HG03354 (cell line): ENCODE results near the gene FGFBP3.
"Not testable (repeated sequence)": the region's sequence is repeated elsewhere in the genome, so short reads cannot be mapped to it uniquely, and the experiment has no call there.

Source experiments
- ATAC-seq: cut with Tn5 transposase; IDR thresholded peaks from one replicate; pipeline ENCODE4 v1.9.1; 2021; ENCODE audit warnings: mild to moderate bottlenecking; ENCODE audit not compliant: unreplicated experiment, poor library complexity, severe bottlenecking

Gene FGFBP3

DNA sequence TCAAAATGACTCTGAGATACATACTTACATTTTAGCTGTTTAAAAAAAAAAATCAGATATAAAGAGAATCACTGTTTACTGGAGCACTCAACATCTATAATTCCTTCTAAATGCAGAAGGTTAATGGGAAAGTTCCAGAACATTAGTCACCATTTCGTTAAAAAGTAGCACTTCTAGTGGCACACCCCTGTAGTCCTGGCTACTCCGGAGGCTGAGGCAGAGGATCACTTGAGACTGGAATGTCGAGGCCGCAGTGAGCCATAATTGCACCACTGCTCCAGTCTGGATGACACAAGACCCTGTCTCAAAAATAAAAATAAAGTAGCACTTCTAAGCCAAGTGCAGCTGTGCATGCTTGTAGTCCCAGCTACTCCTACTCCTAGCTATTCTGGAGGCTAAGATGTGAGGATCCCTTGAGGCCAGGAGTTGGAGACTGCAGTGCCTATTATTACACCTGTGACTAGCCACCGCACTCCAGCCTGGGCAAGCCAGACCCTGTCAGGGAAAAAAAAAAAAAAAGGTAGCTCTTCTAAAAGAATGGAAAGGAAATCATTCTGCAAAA is 2.2 kb downstream of the FGFBP3 start:
- no peak for ATAC-seq

DNA sequence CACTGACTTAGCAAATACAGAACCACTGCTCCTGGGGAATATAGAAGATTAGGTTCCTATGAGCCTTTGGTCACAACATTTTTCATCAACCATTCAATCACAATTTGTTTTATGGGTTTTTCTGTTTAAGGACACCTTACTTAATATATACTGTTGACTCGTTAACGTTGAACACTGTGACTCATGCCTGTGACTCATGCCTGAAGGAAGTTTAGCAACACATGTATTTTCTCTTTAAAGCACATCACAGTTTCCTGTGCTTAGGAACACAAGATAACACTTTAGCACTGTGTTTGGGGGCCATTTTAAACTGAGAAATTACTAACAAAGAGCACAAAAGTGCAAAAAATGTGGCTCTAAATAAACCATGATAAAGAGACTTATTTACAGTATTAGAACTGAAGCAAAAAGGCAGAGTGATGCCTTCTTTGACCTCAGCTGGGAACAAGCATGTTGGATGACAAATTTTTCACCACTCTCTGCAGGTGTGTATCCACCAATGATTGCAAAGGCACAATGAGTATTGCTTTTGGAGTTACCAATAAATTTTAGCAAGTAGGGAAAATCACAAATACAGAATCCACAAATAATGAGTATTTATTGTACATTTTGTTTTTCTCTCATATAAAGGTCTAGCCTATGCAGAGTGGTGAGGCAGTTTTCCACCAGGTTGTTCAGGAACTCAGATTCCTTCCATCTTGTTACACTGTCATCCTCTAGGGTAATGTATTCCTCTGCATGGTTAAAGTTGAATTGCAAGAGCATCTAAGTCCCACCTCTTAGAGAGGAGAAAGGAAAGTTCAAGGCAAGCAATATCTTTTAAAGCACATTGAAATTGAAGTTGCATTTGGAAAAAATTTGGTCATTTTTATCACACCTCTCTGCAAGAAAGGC is 7.3 kb downstream of the FGFBP3 start:
- no peak for ATAC-seq

DNA sequence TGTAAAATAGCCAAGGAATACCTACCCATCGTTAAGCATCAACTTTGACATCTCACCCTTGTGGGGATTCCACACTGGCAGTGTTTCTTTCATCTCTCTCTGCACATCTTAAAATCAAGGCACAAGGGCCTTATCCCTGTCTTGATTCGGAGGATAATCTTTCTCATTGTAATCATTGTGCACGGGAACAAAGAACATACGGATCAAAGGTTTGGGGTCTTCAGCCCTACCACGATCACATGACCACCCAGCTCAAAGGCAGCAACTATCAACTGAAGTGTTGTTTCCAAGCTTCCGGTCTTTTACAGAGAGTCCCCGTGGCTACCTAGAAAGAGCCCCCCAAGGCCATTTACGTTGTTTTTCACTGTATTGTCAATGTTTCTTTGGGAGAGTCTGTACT is 11.9 kb downstream of the FGFBP3 start:
- ATAC-seq = no peak

DNA sequence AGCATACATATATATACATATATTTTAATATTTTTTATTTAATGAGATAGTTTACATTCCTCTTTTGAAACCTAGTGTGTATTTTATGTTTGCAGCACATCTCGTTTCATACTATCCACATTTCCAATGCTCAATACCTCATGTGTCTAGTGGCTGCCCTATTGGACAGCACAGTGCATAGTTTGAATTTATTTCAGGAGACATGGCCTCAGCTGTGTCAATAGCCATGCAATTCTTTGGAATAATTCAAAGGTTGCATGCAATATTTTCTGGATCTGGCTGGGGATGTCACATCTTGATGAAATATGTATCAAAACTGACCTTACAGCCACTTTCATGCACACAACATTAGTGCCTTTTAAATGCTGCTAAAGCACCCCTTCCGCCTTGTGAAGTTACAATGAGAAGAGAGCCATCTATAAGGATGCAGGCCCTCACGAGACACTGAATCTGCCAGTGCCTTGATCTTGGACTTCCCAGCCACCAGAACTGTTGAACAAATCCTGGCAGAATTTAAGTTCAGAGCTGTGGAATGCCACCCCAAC is 13.0 kb downstream of the FGFBP3 start:
- no peak for ATAC-seq

DNA sequence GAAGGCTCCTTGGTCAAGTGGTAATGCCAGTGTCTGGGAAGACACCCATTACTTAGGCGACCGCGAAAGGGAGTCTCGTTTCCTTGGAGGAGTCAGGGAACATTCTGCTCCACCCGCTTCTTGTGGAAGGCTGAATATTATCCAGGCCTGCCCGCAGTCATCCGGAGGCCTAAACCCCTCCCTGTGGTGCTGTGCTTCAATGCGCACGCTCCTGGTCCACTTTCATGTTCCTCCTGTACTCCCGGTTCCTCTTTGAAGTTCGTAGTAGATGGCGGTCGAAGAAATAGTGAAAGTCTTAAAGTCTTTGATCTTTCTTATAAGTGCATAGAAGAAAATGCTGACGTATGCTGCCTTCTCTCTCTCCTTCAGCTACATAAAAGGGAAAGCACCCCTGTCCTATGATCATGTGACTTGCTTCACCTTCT is 15.0 kb downstream of the FGFBP3 start:
- ATAC-seq = not testable (repeated sequence)

DNA sequence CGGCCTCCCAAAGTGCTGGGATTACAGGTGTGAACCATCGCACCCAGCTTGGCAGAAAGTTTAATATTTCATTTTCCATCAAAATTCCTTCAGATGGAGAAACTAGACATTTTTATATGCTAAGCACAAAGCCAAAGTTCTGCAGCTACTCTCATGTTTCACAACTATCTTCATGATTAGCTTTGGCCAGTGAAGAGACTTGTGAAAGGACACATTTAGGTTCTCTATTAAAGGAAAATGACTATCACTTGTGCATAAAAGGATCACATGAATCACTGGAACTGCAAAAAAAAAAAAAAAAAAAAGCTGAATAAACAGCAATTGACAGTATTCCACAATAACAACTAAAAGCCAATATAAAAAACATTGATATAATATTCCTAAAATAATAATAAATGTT is 16.2 kb downstream of the FGFBP3 start:
- no peak for ATAC-seq

DNA sequence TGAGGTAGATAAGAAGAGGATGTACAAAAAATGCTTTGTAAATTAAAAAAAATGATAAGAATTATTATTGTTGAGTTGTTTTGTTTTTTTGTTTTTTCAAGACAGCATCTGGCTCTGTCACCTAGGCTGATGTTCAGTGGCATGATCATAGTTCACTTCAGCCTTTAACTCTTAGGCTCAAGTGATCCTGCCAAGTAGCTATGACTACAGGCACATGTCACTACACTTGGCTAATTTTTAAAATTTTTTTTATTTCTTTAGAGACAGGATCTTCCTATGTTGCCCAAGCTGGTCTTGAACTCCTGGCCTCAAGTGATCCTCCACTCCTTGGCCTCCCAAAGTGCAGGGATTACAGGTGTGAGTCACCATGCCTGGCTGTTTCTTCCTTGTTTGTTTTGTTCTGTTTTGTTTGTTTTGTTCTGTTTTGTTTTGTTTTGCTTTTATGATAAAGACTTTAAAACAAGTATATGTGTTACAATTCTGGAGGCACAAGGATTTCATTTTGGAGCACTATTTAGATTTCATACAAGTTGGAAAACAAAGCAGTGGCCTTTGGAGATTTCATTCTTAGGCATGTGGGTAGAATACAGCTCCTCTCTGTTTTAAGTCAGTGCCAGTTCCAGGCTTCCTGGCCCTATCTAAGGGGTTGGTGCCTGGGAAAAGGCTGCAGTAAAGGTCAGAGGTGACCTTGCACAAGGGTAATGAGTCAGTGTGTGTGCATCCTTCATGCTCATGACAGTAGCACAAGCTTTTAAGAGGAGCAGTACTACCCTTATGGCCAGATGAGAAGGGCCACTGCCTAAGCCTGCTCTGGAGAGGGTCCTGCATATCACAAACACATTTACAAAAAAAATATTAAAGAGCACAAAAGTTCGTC is 17.9 kb downstream of the FGFBP3 start:
- ATAC-seq = no peak

DNA sequence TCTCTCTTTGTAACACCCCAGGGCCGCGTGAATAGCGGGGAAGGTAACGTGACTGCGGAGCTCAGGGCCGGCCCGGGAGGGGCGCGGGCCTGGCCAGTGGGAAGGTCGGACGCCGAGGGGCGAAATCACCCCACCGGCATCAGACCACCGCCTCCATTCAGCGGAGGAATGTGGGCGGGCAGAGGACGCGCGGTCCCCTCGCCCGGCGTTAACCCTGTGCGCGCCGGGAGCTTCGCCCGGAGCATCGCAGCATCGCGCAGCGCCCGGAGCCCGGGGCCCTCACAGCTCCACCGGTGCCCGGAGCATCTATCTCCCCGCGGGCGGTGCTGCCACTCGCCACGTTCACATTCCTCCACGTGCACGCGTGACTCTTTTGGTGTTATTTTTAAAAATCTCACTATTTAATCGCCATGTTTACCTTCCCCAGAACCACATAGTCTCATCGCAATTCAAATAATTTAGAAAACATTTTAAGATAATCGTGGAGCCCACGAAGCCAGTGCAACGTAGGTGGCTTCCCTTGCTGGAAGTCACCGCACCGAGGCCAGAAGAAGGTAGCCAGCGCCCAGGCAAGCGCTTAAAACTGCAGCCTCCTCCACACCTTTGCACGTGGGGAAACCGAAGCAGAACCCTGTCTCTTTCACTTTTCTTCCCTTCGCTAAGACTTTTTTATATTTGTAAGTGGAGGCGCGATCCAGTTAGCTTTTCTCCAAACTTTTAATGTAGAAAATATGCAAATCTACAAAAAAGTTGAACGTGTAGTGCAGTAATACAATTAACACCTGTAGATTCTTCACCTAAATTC is 21.8 kb downstream of the FGFBP3 start:
- ATAC-seq = peak; percentile 49

DNA sequence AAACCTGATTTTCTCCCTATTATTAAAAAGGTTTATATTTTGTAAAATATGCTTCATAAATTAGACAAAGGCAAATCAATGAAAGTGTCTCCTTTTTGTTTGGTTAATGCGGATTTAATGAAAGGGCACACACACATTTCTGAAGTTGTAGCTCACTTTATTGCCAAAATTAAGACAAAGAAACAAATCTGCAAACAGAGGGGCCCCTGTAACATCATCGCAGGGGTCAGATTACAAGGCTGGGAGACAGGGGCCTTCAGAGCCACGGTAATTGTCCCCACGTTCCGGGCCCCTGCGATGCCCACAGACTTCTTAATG is 22.4 kb downstream of the FGFBP3 start:
- no peak for ATAC-seq

DNA sequence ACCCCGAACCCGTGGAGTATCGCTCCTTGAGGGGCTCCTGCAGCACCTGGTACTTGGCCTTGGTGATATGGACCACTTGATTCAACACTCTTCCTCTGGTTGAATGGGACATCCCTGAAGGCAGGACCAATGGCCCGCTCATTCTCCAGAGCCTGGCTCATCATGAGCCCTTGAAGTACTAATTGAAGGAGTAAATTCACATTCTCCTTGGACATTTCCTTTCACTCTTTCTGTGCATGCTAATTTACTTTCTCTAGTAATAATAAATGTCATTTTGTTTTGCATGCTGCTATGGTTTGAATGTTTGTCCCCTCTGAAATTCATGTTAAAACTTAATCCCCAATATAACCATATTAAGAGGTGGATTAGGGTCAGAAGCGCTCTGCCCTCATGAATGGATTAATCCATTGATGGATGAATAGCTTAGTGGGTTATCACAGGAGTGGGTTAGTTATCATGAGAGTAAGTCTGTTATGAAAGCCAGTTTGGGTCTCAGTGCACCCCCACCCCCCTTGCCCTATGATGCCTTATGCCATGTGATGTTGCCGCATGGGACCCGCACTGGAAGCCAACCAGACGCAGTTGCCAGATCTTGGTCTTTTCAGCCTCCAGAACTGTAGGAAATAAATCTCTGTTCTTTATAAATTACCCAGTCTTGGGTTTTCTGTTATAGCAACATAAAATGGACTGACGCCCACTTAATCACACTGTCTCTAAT is 23.8 kb downstream of the FGFBP3 start:
- no peak for ATAC-seq

DNA sequence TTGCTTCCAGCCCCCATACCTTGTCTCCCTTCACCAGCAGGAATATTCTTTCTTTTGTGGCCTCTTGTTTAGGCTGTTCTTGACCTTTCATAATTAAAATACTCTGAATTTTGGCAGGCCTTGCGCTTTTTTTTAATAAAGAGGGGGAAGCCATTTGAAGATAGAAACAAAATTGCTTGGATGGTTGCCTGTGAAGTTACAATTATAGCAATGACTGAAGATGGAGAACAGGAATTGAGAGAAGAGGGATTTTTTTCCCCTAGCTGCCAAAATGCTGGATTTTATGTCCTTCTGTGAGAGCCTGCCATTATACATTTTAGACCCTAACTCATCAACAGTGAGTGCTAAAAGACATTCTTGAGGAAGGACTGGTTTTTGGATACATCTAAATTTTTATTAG is 24.8 kb downstream of the FGFBP3 start:
- ATAC-seq = no peak

DNA sequence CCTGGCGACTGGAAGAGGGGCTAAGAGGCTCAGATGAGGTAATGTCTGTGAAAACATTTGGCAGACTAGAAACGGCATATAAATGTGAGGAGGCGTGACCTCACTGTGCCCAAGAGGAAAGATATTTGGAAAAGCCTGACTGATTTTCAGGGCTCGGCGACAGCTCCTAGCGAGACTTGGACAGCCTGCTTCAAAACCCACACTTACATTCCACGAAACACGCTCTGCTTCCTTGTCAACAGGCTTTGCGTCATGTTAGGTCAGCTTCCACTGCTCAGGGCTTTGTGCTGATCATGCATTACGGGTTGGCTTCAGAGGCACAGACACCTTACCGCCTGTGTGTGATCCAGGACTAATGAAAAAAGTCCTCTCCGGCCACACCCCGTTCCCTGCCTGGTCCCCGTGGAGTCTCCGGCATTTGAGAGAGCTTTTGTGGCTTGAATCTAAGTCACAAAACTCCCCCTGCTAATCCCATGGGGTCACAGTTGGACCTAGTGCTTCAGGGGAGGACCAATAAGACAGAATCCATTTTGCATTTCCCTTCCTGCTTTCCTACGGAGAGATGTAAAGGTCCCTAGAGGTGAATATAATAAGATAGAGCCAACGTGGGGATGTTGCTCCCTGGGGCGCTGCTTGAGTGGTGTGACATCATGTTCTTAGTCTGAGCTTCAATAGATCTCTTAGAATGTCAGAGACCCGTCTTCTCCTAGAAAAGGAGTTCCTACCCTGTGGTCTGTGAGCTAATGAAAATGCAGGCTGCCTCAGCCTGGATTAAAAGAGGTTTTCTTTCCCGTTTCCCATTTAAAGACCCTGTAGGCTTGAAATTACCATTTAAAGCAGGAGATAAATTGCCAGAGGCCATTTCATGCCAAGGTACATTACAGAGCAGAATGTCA is 25.5 kb downstream of the FGFBP3 start:
- ATAC-seq = no peak

DNA sequence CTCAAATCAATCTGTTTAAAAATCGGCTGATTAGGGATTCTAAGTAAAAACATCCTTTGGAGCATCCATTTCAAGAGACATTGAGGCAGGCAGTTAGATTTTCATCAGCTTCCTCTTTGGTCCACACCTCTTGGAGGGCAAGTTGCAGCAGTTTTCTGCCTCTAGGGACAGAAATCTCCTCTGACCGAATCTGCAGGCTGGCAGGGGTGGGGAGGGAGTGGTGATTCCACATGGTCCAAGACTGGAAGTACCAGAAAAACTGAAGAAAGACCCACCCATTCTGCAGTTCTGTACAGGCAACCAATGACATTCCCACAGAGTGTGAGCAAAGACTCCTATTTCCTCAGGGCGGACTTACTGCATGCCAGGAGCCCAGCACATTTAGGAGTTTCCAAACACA is 29.0 kb downstream of the FGFBP3 start:
- ATAC-seq = no peak

DNA sequence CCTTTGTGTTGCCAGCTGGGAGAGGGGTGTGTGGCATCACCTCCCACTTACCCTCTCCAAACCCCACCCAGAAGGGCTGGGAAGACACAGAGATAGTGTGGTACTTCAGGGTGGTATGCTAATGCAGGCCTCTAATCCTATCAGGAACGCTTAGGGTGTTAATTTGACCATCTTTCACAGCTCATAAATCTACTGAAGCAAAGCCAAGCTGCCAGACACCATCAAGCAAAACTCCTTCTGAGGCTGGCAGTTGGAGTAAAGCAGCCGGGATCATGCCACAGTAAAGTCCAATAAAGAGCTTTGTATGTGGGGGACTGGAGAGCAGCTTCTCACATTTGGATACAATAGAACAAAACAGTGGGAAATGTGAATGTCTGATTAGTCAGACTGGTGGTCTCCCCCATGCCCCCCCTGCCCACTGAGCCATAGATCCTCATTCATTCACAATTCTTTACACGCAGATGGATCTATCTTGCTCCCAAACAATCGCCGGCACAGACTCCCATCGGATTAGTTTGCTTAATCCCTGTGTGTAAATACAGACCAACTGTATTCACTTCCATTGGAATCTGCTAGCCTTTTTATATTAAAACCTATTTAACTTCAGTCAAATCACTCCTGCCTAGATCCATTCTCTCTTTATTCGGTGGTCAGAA is 29.6 kb downstream of the FGFBP3 start:
- no peak for ATAC-seq

DNA sequence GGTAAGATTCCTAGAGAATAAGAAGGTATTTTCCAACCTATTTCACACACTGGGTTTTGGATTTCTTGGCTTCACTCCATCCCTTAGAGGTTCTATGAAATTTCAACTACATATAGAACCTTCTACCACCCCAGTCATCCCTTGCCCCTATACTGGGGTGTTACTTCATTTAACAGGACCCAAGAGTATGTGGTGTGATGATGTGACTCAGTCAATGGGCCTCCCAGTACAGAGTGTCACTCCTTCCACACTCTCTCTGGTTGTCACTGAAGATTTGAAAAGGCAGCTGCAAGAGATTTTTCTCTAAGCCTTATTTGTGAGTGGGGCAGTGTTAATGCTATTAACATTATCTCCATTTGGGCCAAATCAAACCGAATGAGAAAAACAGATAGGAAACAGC is 33.5 kb downstream of the FGFBP3 start:
- ATAC-seq = no peak

DNA sequence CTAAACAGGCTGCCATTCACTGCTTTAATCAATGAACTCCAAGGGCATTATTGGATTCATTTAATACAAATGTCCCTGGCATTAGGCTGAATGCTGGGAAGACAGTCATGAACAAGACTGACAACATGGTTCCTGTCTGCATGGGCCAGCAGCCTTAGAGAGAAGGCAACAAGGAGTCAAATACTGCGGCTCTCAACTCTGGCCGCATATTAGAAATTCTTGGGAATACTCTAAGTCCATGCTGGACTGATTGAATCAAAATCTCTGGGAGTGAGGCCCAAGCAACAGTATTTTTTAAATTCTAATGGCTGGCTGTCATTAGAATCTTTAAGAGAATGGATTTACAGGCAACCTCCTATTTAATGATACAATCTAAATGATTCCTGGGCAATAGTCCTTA is 34.1 kb downstream of the FGFBP3 start:
- ATAC-seq = no peak

DNA sequence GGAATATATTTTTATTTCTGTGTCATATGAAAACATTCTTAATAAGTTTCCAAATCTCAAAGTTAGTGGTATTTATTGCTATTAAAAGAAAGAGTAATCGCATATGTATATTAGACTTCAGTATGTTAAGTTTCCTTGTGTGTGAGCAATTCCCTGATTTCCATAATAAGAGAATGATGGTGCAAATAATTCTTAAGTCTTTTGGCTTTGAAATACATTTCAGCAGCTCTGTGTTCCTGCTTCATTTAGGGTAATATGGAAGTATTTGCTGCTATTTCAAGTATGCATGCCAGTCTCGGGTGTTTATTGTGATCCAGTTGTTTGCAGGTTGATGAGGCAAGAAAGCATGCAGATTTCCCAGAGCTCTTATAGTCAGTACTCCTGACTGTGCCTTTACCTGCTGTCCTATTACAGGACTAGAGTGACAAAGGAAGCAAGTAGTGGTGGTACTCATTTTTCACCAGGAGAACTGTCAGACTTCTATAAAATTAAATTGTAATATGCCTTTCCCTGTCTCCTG is 43.7 kb downstream of the FGFBP3 start:
- ATAC-seq = no peak
